MV-4-11 (cell line): ENCODE data around the gene MELK.
"Not testable (repeated sequence)": the region's sequence is repeated elsewhere in the genome, so short reads cannot be mapped to it uniquely, and the experiment has no call there.

Source experiments
- DNase-seq: peaks from one replicate; lab custom pipeline; 2025; lab: John Stamatoyannopoulos, UW

MELK gene

DNA sequence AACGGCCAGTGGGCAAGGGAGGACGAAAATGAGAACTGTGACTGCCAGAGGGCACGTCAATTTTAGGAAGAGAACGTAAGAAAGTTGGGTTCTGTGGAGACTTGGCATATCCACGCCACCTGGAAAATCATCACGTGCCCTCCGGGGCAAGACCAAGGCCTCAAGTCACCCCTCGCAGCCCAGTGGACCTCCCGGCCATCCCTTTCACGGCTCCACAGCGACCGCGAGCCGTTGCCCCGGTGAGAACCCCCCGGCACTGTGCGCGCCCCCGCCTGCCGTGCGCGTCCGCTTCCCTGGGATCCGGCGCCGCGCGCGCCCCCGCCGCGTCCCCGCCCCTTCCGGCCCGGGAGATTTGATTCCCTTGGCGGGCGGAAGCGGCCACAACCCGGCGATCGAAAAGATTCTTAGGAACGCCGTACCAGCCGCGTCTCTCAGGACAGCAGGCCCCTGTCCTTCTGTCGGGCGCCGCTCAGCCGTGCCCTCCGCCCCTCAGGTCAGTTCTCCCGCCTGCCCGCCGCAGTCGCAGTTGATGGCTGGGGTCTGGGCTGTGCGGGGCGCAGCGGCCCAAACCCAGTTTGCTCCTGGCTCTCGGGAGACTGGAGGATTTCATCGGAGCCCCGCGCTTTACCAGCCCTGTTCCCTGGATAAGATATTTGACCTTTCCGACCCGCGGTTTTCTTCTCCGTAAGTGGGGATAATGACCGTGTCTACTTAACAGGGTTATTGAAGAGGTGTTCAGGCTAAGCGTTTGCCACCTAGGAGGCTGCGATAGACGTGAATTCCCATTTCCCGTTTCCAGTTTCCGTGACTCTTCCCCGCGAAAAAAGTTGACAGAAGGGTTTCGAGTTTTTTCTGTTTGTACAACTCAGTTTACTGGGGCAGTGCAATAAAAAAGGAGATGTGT, at the start of gene MELK:
TSS of gene MELK (plus strand) at position 381 of the 904 bp plus-strand sequence. CDS start 8,787 bp downstream, outside the sequence.
- peak; percentile 72 for DNase-seq

DNA sequence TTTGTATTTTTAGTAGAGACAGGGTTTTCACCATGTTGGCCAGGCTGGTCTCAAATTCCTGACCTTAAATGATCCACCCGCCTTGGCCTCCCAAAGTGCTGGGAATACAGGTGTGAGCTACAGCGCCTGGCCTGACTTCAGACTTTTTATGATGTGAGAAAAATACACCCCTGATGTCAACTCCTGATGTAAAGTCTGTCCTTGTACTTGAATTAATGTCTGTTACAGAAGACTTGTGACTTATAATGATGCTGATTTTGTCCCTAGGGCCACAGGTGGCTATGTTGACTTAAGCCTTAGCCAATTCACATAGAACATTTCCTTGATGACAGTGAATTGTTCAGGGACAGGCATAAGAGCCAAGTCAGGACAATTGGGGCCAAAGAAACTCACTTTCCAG, 42.5 kb upstream of the MELK start:
- DNase-seq: no peak

DNA sequence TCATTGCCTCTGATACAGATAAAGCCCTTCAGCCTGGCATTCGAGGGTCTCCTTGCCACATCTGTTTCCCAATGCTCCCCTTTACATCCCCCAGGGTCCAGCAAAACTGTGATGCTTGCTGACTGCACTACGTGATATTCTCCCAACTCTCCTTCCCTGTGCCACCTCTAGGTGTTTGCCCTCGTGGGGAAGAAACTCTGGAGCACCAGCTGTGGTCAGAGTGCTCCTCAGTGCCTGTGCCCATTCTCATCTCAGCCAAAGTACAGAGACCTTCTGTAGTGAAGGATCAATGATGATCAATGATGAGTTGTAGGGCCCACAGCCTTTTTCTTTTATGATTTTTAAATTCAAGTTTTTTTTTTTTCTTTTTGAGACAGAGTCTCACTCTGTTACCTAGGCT, 40.3 kb upstream of the MELK start:
- no peak for DNase-seq

DNA sequence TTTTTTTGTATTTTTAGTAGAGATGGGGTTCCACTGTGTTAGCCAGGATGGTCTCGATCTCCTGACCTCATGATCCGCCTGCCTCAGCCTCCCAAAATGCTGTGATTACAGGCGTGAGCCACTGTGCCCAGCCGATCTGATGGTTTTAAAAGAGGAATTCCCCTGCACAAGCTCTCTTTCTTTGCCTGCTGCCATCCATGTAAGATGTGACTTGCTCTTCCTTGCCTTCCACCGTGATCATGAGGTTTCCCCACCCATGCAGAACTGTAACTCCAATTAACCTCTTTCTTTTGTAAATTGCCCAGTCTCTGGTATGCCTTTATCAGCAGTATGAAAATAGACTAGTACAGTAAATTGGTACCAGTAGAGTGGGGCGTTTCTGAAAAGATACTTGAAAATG, 39.0 kb upstream of the MELK start:
- not testable (repeated sequence) for DNase-seq

DNA sequence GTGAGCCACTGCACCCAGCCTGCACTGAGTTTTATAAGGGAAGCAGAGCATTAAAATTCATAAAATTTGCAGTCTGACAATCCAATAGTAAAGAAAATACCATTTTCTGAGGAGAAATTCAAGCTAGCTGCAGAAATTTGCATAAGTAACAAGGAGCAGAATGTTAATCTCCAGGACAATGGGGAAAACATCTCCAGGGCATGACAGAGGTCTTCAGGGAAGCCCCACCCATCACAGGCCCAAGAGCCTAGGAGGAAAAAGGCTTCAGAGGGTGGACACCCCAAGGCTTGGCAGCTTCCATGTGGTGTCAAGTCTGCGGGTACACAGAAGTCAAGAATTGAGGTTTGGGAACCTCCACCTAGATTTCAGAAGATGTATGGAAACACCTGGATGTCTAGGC, 37.6 kb upstream of the MELK start:
- no peak for DNase-seq

DNA sequence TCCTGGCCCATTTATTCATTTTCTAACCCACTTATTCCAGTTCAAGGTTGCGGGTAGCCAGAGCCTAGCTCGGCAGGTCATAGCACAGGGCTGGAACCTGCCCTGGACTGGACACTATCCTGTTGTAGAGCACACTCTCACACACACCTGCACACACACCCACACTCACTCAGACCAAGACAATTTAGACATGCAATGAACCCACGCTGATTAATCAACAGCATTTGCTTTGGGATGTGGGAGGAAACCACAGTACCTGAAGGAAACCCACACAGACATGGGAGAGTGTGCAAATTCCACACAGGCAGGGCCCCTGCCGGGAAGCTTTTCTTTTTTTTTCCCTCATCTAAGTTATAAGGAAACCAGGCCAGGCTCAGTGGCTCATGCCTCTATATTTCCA, 34.8 kb upstream of the MELK start:
- no peak for DNase-seq

DNA sequence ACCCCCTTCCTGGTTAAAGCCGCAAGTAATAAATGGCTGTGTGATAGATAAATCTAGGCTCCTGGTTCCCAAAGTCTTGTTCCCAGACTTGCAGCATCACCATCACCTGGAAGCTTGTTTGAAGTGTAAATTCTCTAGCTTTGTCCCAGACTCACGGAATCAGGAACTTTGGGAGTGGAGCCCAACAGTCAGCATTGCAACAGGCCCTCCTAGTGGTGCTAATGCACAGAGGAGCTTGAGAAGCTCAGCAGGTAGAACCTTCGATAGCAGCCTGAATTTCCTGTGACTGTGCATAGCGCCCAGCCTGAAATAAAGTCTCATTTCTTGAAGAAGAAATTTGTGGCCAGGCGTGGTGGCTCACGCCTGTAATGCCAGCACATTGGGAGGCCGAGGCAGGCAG, 30.3 kb upstream of the MELK start:
- DNase-seq: no peak

DNA sequence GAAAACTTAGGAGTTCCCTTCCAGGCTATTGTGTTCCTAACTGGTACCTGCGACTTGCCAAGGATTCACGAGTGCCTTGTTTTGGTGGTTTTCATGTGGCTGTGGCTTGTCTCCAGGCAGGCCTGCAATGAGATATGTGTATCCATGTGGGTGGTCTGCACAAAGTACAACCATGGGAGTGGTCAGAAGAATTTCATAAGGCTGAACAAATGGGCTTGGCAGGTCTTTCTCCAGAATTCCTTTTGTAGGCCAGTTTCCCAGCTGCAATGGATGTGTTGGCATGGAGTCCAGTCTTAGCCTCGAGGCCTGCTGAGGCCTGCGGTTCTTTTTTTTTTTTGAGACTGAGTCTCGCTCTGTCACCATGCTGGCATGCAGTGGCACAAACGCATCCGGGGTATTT, 28.8 kb upstream of the MELK start:
- DNase-seq: no peak

DNA sequence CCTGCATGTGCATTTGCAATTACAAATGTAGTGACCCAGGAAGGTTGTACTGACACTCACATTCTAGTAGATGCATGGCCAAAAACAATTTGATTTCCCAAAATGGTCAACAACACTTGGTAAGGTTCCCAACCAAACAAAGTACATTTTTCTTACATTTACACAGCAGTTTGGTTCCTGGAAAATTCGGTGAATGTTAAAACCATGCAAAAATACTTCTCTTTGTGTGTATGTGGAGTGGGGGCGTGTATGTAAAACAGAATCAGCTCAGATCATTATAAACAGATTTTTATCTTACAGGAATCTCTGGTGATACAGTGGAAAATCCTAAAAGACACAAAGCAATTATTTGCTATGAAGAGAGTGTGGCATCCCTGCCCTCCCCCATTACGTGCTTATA, 25.1 kb upstream of the MELK start:
- no peak for DNase-seq

DNA sequence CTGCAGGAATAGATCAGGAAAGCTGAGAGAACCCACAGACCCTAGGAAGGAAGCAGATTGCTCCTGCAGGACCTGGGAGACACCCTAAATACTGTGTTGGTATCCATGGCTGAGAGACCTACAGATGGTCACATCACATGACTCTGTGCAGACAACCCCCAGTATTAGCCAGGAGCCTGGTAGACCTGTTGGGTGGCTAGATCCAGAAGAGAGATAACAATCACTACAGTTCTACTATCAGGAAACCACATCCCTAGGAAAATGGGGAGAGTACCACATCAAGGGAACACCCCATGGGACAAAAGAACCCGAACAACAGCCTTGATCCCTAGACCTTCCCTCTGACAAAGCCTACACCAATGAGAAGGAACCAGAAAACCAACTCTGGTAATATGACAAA, 24.2 kb upstream of the MELK start:
- DNase-seq: no peak

DNA sequence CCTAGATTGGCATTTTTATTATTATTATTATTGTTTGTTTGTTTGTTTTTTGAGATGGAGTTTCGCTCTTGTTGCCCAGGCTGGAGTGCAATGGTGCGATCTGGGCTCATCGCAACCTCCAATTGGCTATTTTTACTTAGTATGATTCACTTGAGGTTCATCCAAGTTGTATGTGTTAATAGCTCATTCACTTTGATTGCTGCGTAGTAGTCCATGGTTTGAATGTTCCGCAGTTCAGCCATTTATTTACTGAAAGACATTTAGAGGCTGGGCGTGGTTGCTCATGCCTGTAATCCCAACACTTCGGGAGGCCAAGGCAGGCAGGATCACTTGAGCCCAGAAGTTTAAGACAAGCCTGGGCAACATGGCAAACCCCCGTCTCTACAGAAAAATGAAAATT, 22.6 kb upstream of the MELK start:
- no peak for DNase-seq

DNA sequence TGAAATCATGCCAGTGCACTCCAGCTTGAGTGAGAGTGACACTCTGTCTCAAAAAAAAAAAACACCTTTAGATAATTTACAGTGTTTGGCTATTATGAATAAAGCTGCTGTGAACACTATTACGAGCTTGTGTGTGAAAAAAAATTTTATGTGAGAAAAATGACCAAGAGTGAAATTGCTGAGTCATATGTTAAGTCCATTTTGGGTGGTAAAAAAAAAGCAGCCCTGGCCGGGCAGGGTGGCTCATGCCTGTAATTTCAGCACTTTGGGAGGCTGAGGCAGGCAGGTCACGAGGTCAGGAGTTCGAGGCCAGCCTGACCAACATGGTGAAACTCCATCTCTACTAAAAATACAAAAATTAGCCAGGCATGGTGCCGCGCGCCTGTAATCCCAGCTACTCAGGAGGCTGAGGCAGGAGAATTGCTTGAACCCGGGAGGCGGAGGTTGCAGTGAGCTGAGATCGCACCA, 22.0 kb upstream of the MELK start:
- peak; percentile 17 for DNase-seq

DNA sequence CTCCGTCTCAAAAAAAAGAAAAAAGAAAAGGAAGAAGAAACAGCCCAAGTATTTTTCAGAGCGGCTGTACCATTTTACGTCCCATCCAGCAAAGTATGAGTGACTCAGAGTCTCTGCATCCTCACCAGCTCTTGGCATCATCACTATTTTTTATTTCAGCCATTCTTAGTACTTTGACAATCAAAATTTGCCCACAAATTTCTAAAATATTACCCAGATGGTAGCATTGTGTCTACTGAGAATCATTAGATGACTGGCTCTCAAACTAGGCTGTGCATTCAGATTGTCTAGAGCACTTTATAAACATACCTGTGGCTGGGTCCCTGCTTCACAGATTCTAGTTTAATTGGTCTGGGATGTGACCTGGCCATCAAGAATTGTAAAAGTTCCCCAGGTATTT, 21.6 kb upstream of the MELK start:
- DNase-seq: no peak

DNA sequence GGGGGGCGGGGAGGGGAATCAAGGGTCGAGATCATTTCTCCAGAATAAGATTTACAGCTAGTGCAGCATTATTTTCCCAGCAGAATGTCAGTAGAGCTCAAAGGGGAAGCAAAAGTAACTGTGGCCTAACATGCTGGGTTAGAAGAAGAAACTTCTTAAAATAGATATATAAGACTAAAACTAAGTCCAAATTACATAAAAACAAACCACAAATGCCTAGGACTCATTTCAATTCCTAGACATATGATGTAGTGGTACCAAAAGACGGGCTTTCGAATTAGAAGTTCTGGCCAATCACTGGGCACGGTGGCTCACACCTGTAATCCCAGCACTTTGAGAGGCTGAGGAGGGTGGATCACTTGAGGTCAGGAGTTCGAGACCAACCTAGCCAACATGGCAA, 20.8 kb upstream of the MELK start:
- DNase-seq: peak; percentile 93

DNA sequence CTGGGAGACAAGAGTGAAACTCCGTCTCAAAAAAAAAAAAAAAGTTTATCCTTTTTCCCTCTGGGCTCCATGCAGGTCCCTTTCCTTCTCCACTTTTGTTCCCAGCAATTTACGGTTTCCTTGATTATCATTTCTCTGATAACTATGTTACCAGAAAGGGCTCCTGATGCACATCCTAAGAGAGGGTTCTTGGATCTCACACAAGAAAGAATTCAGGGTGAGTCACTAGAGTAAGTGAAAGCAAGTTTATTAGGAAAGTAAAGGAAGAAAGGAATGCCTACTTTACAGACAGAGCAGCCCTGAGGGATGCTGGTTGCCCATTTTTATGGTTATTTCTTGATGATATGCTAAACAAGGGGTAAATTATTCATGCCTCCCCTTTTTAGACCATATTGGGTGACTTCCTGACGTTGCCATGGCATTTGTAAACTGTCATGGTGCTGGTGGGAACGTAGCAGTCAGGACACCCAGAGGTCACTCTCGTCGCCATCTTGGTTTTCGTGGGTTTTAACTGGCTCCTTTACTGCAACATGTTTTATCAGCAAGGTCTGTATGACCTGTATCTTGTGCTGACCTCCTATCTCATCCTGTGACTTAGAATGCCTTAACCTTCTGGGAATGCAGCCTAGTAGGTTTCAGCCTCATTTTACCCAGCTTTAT, 13.5 kb upstream of the MELK start:
- DNase-seq: no peak

DNA sequence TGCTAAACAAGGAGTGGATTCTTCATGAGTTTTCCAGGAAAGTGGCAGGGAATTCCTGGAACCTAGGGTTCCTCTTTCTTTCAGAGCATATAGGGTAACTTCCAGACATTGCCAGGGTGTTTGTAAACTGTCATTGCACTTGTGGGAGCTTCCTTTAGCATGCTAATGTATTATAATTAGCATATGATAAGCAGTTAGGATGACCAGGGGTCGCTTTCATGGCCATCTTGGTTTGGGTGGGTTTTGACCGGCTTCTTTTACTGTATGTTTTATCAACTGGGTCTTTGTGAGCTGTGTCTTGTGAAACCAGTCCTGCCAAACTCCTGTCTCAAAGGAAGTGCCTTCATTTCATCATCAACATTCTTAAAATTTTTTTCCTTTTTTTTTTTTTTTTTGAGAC, 11.9 kb upstream of the MELK start:
- peak; percentile 59 for DNase-seq

DNA sequence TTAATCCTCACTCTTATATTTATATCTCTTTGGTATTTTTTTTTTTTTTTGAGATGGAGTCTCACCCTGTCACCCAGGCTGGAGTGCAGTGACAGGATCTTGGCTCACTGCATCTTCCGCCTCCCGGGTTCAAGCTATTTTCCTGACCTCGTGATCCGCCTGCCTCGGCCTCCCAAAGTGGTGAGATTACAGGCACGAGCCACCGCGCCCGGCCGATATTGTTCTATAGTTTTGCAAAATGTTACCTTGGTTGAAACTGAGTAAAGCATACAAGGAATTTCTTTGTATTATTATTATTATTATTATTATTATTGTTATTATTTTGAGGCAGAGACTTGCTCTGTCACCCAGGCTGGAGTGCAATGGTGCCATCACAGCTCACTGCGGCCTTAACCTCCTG, 9.9 kb upstream of the MELK start:
- DNase-seq: not testable (repeated sequence)

DNA sequence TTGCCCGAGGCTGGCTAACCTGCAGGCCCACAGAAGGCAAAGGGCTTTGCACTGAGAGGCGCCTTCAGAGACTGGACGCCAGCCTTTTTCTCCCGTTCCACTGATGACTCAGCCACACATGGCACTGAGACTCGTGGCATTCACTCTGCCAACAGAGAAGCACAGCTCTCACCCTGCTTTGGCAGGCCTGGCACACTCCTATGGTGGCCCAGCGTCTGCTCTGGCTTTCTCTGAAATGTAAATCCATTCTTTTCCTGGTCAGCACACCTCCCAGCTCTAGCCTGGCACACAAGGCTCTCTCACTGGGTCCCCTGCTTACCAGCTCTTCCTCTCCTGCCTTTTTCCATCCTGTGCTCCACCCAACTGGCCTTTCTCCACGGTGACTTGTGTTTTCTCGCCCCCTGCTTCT, 5.9 kb upstream of the MELK start:
- DNase-seq: no peak

DNA sequence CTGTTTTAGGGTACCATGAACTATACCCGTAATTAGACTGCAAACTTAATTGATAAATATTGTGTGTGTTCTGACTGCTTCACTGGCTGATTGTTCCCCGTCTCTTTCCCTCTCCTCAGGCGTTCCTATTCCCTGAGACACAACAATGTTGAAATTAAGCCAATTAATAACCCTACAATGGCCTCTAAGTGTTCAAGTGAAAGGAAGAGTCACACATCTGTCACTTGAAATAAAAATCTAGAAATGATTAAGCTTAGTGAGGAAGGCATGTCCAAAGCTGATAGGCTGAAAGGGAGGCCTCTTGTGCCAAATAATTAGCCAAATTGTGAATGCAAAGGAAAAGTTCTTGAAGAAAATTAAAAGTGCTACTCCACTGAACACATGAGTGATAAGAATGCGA, 4.0 kb upstream of the MELK start:
- not testable (repeated sequence) for DNase-seq

DNA sequence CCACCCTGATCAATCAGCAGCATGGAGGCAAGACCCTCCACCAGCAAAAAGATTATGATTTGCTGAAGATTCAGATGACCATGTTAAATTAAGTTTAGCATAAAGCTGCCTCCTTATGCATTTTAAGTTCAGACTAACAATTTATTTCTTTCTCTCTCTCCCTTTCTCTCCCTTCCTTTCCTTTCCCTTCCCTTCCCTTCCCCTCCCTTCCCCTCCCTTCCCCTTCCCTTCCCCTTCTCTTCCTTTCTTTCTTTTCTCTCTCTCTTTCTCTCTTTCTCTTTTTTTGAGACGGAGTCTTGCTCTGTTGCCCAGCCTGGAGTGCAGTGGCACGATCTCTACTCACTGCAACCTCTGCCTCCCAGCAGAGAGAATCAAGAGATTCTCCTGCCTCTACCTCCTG, 1.4 kb upstream of the MELK start:
- no peak for DNase-seq

DNA sequence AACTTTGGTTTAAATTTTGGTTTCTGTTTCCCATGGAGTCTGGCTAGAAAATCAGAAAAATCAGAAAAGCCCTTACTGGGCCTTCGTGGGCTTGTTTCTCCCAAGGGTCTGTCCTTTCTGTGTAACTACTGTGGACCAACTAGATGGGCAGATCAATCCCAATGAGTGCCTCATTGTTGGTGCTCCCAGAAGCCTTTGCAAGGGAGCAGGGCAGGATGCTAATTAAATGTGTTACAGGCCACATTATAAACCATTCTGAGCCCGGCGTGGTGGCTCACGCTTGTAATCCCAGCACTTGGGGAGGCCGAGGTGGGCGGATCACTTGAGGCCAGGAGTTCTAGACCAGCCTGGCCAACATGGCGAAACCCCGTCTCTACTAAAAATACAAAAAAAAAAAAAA, 1.4 kb downstream of the MELK start:
- DNase-seq: not testable (repeated sequence)

DNA sequence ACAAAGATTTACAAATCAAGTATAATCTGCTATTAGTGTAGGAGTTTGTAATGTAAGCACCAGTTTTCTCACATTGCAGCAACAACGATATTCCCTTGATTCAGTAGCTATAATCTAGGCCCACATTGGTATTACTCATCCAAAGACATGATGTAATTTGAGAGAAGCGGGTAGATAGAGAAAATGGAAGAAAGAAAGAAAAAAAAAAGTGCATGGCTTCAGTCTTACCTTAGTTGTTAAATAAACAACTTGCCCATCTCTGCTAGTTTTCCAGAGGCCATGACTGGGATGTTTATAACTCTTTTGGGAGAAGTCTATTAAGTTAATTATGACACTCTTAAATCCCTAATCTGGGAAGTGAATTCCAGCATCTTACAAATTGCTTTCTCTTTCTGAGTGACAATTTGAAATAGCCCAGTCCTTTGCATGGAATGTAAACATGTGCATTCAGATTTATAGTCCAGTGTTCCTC, 2.8 kb downstream of the MELK start:
- DNase-seq: no peak

DNA sequence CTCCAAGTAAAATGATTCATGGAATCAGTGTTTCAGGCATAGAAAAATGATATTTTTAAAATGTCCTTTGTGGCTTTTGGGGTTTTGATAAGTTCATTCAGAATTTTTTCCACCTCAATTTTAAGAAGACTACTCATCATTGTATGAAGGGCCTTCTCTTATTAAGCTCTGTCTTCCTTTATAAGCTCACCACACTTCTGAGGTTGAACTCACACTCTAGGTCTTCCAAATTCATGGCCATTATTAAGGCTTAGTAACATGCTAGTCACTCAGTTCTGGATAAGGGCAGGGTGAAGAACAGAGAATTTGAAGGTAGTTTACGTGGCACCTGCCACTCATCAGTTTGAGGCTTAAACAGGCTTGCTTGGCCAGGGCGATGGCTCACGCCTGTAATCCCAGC, 4.2 kb downstream of the MELK start:
- DNase-seq: no peak
